ENCODE data around the gene RIMKLA.

The RIMKLA gene

GRCh38 chr1:42423681-42424080 lies 43.1 kb downstream of the RIMKLA start:
- H3K4me3 ChIP-seq (ENCODE audit: low read depth, low read length) = no peak overlapping the region
- no peak for DNase-seq (ENCODE audit: low read depth)

GRCh38 chr1:42424201-42424600 lies 43.6 kb downstream of the RIMKLA start:
- DNase-seq (ENCODE audit: low read depth) = no peak
- H3K4me3 ChIP-seq (ENCODE audit: low read depth, low read length) = no peak overlapping the region
- TF ChIP-seq MAX (IDR thresholded peaks at IDR 0.05; ENCODE audit: low read depth, low read length) (no peak), POLR2A (IDR thresholded peaks at IDR 0.05; ENCODE audit: extremely low read depth, insufficient read length) (no peak), MYC (IDR thresholded peaks at IDR 0.05; ENCODE audit: low read depth, low read length) (no peak), CTCF (IDR thresholded peaks at IDR 0.05; ENCODE audit: low read depth, low read length) (no peak)

More at GRCh38 chr1:42423681-42424080, 43.1 kb downstream of the RIMKLA start:
- no peak for TF ChIP-seq MAX (IDR thresholded peaks at IDR 0.05; ENCODE audit: low read depth, low read length)

GRCh38 chr1:42427240-42427639 lies 46.6 kb downstream of the RIMKLA start:
- no peak overlapping the region for H3K4me3 ChIP-seq (ENCODE audit: low read depth, low read length)
- TF ChIP-seq CTCF (IDR thresholded peaks at IDR 0.05; ENCODE audit: low read depth, low read length) = no peak
- no peak for TF ChIP-seq MYC (IDR thresholded peaks at IDR 0.05; ENCODE audit: low read depth, low read length)
- no peak for TF ChIP-seq POLR2A (IDR thresholded peaks at IDR 0.05; ENCODE audit: extremely low read depth, insufficient read length)
- no peak for TF ChIP-seq MAX (IDR thresholded peaks at IDR 0.05; ENCODE audit: low read depth, low read length)
- no peak for DNase-seq (ENCODE audit: low read depth)

- no peak overlapping the region for H3K4me3 ChIP-seq (ENCODE audit: low read depth, low read length)
- no peak for TF ChIP-seq MYC (IDR thresholded peaks at IDR 0.05; ENCODE audit: low read depth, low read length)
- TF ChIP-seq POLR2A (IDR thresholded peaks at IDR 0.05; ENCODE audit: extremely low read depth, insufficient read length) = no peak
- no peak for TF ChIP-seq CTCF (IDR thresholded peaks at IDR 0.05; ENCODE audit: low read depth, low read length)
- TF ChIP-seq MAX (IDR thresholded peaks at IDR 0.05; ENCODE audit: low read depth, low read length) = no peak
- no peak for DNase-seq (ENCODE audit: low read depth)
Observed at GRCh38 chr1:42429603-42430002, 49.0 kb downstream of the RIMKLA start.

- no peak overlapping the region for H3K4me3 ChIP-seq (ENCODE audit: low read depth, low read length)
- TF ChIP-seq CTCF (IDR thresholded peaks at IDR 0.05; ENCODE audit: low read depth, low read length) (no peak), POLR2A (IDR thresholded peaks at IDR 0.05; ENCODE audit: extremely low read depth, insufficient read length) (no peak), MAX (IDR thresholded peaks at IDR 0.05; ENCODE audit: low read depth, low read length) (no peak), MYC (IDR thresholded peaks at IDR 0.05; ENCODE audit: low read depth, low read length) (no peak)
- DNase-seq (ENCODE audit: low read depth) = no peak
Observed at GRCh38 chr1:42430286-42431135, 49.9 kb downstream of the RIMKLA start.

GRCh38 chr1:42431514-42431913 lies 50.9 kb downstream of the RIMKLA start:
- no peak for DNase-seq (ENCODE audit: low read depth)
- no peak overlapping the region for H3K4me3 ChIP-seq (ENCODE audit: low read depth, low read length)
- no peak for TF ChIP-seq CTCF (IDR thresholded peaks at IDR 0.05; ENCODE audit: low read depth, low read length)
- no peak for TF ChIP-seq MYC (IDR thresholded peaks at IDR 0.05; ENCODE audit: low read depth, low read length)
- no peak for TF ChIP-seq POLR2A (IDR thresholded peaks at IDR 0.05; ENCODE audit: extremely low read depth, insufficient read length)
- no peak for TF ChIP-seq MAX (IDR thresholded peaks at IDR 0.05; ENCODE audit: low read depth, low read length)
